HUES6 (cell line): ENCODE data around the gene GNG2.

Experiments
- H3K27ac ChIP-seq: 2 replicates; pipeline ENCODE4 v1.7.0; 2013; ENCODE audit warnings: low read depth, mild to moderate bottlenecking, low read length, inconsistent platforms
- H3K27me3 ChIP-seq: 2 replicates; pipeline ENCODE4 v1.6.1; 2013; ENCODE audit warnings: low read length; ENCODE audit not compliant: control insufficient read depth, insufficient read depth
- H3K36me3 ChIP-seq: 2 replicates; pipeline ENCODE4 v1.6.1; 2013; ENCODE audit warnings: low read length; ENCODE audit not compliant: control insufficient read depth, insufficient read depth
- H3K4me1 ChIP-seq: 2 replicates; pipeline ENCODE4 v1.6.1; 2013; ENCODE audit warnings: low read length; ENCODE audit not compliant: control insufficient read depth, insufficient read depth
- H3K4me3 ChIP-seq: 2 replicates; pipeline ENCODE4 v1.5.1; 2013; ENCODE audit warnings: low read depth, low read length
- H3K9ac ChIP-seq: one replicate; pipeline ENCODE4 v1.6.1; 2013; ENCODE audit warnings: mild to moderate bottlenecking, low read length
- H3K9me3 ChIP-seq: 2 replicates; pipeline ENCODE4 v1.6.1; 2013; ENCODE audit warnings: low read depth, low read length; ENCODE audit not compliant: control insufficient read depth, insufficient read depth

GNG2 gene

GRCh38 chr14:51860164-51860824, at the start of gene GNG2:
GNG2 (plus strand) TSS chr14:51860612; CDS start chr14:51950679, 90,067 bp downstream.
- Histone ChIP-seq H3K27ac (no peak within 1 kb of the TSS), H3K4me3 (peak within 1 kb of the TSS; percentile 81), H3K9me3 (peaks cover 2% of the 10 kb centered on the region; the same call in 1 of the 2 replicates), H3K27me3 (peaks cover 24% of the 10 kb centered on the region), H3K36me3 (no peaks in the 10 kb centered on the region), H3K4me1 (peaks cover 20% of the 10 kb centered on the region), H3K9ac (peak within 1 kb of the TSS; percentile 59)

DNA sequence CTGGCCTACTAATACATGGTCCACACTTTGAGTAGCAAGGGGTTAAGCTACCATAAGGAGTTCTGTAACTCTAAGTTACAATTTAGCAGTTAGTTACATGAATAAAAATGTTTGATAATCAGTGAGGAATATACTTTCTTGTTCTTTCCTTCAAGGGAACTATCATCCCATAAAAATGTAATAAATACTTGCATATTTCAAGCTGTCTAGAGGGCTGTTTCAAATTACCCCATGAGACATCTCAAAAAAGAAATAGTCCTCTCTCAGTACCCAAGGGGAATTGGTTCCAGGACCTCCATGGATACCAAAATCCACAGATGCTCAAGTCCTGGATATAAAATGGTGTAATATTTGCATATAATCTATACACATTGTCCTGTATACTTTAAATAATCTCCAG, 48.7 kb upstream of the GNG2 start:
- Histone ChIP-seq H3K4me1 (peaks cover 4% of the 10 kb centered on the region; the same call in 1 of the 2 replicates), H3K36me3 (no peaks in the 10 kb centered on the region), H3K9ac (no peak overlapping the region), H3K4me3 (no peak overlapping the region), H3K9me3 (peaks cover 10% of the 10 kb centered on the region), H3K27me3 (no peaks in the 10 kb centered on the region), H3K27ac (no peak overlapping the region)

DNA sequence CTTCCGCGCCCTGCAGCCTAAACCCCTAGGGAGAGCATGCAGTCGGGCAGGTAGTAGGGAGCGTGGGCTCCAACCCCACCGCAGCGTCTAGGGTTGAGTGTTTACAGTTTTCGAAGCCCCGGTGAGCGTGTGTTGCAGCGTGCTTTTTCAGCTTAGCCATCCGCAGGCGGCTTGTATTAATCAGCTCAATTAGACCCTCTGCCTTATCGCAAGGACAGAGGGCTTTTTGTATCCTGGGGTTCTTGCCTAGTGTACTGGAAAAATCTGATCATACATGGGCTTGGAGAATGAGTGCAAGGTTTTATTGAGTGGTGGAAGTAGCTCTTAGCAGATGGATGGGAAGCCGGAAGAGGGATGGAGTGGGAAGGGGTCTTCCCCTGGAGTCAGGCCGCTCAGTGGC, 44.4 kb upstream of the GNG2 start:
- no peaks in the 10 kb centered on the region for H3K9me3 ChIP-seq
- no peaks in the 10 kb centered on the region for H3K27me3 ChIP-seq

DNA sequence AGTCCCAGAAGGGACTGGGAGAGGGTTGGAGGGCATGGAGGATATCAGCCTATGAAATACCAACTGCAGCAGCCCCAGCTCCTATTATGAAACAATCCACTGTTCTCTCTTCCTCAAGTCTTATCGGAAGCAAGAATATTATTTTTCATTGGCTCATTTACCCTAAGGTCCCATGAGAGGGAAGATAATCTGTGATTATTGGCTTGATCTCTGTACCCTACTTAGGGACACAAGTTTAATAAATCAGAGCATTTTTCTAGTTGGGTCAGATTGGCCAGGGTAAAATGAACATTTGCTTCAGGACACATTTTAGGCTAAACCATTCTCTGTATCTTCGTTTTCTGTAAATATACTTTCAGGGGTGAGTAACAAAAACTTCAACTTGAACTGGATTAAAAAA, 43.1 kb upstream of the GNG2 start:
- Histone ChIP-seq H3K4me1 (peaks cover 8% of the 10 kb centered on the region), H3K9ac (no peak overlapping the region), H3K4me3 (no peak overlapping the region), H3K27ac (no peak overlapping the region), H3K9me3 (no peaks in the 10 kb centered on the region), H3K27me3 (no peaks in the 10 kb centered on the region), H3K36me3 (no peaks in the 10 kb centered on the region)

More for the DNA sequence above, 44.4 kb upstream of the GNG2 start:
- no peaks in the 10 kb centered on the region for H3K36me3 ChIP-seq
- H3K9ac ChIP-seq: no peak overlapping the region
- no peak overlapping the region for H3K27ac ChIP-seq
- peaks cover 8% of the 10 kb centered on the region for H3K4me1 ChIP-seq
- H3K4me3 ChIP-seq: no peak overlapping the region

GRCh38 chr14:51818748-51819380, 41.5 kb upstream of the GNG2 start:
- no peaks in the 10 kb centered on the region for H3K9me3 ChIP-seq
- no peaks in the 10 kb centered on the region for H3K36me3 ChIP-seq
- H3K9ac ChIP-seq: no peak overlapping the region
- H3K4me1 ChIP-seq: peaks cover 8% of the 10 kb centered on the region
- no peak overlapping the region for H3K4me3 ChIP-seq
- H3K27ac ChIP-seq: no peak overlapping the region
- no peaks in the 10 kb centered on the region for H3K27me3 ChIP-seq

DNA sequence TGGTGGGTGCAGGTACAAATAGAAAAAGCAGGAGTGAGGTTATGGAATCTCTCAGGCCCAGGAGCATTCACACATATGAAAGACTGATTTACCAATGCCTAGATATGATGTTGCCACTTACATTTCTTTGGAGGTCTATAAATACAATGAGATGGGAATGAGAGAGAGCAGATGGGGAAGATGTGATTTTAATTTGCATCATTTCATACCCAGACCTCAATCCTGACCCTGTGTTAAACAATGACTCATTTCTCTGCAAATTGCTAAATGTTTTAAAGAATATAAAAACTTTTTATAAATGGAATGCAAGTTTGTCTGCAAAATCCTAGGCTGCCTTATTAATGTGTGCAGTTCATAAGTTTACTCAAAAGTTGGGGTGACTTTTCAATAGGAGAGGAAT, 38.6 kb upstream of the GNG2 start:
- H3K9ac ChIP-seq: no peak overlapping the region
- no peaks in the 10 kb centered on the region for H3K27me3 ChIP-seq
- H3K27ac ChIP-seq: no peak overlapping the region
- peaks cover 4% of the 10 kb centered on the region; the same call in 1 of the 2 replicates for H3K4me1 ChIP-seq
- no peaks in the 10 kb centered on the region for H3K36me3 ChIP-seq
- H3K9me3 ChIP-seq: no peaks in the 10 kb centered on the region
- no peak overlapping the region for H3K4me3 ChIP-seq

GRCh38 chr14:51822499-51822898, 37.9 kb upstream of the GNG2 start:
- Histone ChIP-seq H3K4me3 (no peak overlapping the region), H3K27me3 (no peaks in the 10 kb centered on the region), H3K27ac (no peak overlapping the region), H3K9me3 (no peaks in the 10 kb centered on the region), H3K4me1 (peaks cover 4% of the 10 kb centered on the region; the same call in 1 of the 2 replicates), H3K36me3 (no peaks in the 10 kb centered on the region), H3K9ac (no peak overlapping the region)

GRCh38 chr14:51823706-51824105, 36.7 kb upstream of the GNG2 start:
- no peak overlapping the region for H3K4me3 ChIP-seq
- H3K27ac ChIP-seq: no peak overlapping the region
- peaks cover 16% of the 10 kb centered on the region for H3K4me1 ChIP-seq
- H3K9ac ChIP-seq: no peak overlapping the region
- no peaks in the 10 kb centered on the region for H3K9me3 ChIP-seq
- no peaks in the 10 kb centered on the region for H3K27me3 ChIP-seq
- no peaks in the 10 kb centered on the region for H3K36me3 ChIP-seq

GRCh38 chr14:51824191-51824590, 36.2 kb upstream of the GNG2 start:
- Histone ChIP-seq H3K9ac (no peak overlapping the region), H3K36me3 (no peaks in the 10 kb centered on the region), H3K4me3 (no peak overlapping the region), H3K9me3 (no peaks in the 10 kb centered on the region), H3K4me1 (peaks cover 12% of the 10 kb centered on the region), H3K27ac (no peak overlapping the region), H3K27me3 (no peaks in the 10 kb centered on the region)

DNA sequence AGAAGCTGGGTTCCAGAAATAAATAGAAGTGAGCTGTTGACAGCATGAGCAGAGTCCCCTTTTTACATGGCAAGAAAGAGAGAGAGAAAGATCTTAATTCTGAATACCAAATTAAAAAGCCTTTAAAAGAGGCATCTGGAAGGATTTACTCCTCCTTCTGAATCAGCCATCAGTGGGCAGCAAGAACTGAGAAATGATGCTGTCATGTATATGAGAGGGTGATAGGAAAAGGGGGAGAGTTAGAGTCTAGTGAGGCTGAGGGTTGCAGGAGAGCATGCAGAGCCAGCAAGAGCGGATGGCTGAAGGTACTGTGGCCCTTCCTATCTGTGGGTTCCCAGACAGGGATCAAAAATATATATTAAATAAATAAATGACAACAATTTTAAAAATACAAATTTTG, 34.5 kb upstream of the GNG2 start:
- H3K27ac ChIP-seq: no peak overlapping the region
- no peaks in the 10 kb centered on the region for H3K27me3 ChIP-seq
- no peak overlapping the region for H3K4me3 ChIP-seq
- H3K9ac ChIP-seq: no peak overlapping the region
- no peaks in the 10 kb centered on the region for H3K9me3 ChIP-seq
- peaks cover 12% of the 10 kb centered on the region for H3K4me1 ChIP-seq
- H3K36me3 ChIP-seq: no peaks in the 10 kb centered on the region

DNA sequence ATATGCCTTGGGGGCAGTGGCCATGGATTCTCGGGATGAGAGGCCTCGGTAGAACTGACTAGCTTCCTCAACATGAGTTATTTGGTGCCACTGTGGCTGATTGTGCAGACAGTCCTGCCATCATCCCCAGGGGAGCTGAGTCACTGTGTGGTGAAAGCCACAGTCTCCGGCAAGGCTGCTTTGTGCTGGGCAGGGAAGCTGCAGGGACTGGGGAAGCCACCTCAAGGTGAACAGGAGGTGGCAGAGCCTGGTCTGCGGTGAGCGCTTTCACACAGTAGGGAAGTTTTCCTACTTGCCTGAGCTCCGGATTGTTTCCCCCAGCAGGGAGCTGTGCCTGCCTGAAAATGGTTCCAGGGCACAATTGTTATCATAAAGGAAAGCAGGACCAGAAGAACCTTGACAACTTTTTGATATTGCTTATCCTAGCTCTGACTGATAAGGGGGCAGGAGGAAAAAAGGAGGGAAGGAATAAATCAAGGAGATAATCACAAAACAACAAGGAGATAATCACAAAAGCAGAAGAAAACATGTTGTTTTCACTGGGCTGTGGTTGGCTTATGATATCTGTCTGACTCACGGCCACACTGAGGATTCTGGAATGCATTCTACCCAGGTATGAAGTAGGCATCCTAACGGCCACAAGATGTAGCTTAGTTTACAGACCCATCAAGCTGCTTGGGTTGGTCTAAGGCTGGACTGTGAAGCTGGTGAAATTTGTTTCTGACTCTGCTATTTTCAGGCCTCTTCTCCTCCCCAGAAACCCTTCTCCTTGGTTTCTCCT, 32.2 kb upstream of the GNG2 start:
- Histone ChIP-seq H3K27me3 (no peaks in the 10 kb centered on the region), H3K27ac (no peak overlapping the region), H3K9ac (no peak overlapping the region)

More for the DNA sequence above, 32.2 kb upstream of the GNG2 start:
- Histone ChIP-seq H3K36me3 (no peaks in the 10 kb centered on the region), H3K4me1 (peaks cover 12% of the 10 kb centered on the region), H3K4me3 (no peak overlapping the region), H3K9me3 (no peaks in the 10 kb centered on the region)
